HG03135 (cell line): Measurements from ENCODE around the gene ZNF526.

Source experiments
- ATAC-seq: cut with Tn5 transposase; IDR thresholded peaks from one replicate; pipeline ENCODE4 v1.9.1; 2021; ENCODE audit warnings: mild to moderate bottlenecking, moderate library complexity; ENCODE audit not compliant: unreplicated experiment

The ZNF526 gene

GRCh38 chr19:42196011-42197001 is 23.8 kb upstream of the ZNF526 start:
- ATAC-seq, result no peak

- ATAC-seq, result no peak
Measured at GRCh38 chr19:42197375-42197817, 22.7 kb upstream of the ZNF526 start.

DNA sequence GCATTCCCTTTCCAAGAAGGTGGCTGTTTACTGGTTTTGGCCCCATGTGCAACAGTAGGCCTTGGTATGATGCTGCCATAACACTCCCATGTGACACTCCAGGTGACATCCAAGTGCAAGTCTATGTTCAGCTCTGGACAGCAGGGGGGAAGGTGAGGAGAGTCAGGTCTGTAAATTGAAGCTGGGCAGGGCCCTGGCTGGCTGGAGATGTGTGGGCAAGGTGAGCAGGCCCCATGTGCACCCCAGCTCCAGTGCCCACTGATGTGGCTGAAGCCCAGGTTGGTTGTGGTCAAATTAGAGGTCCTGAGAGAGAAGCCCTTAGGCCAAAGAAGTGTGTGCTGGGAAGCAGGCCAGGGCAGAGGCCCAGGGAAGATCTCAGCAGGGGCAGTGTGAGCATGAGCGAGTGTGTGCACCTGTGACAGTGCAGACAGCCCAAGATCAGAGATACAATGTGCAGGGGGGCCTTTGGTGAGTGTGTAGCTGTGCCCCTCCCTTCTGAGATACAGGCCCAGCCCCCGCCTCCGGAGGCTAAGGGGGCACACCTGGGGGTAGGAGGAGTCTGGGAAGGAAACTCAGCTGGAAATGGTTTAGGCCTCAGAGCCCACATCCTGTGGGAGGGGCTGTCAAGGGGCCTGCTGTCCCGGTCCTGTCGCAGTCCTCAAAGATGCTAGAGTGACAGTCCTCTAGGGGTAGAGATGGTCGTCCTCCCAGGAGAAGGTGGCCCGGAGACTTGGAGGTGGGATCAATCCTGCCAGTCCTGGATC is 21.3 kb upstream of the ZNF526 start:
- ATAC-seq, result peak; percentile 46

DNA sequence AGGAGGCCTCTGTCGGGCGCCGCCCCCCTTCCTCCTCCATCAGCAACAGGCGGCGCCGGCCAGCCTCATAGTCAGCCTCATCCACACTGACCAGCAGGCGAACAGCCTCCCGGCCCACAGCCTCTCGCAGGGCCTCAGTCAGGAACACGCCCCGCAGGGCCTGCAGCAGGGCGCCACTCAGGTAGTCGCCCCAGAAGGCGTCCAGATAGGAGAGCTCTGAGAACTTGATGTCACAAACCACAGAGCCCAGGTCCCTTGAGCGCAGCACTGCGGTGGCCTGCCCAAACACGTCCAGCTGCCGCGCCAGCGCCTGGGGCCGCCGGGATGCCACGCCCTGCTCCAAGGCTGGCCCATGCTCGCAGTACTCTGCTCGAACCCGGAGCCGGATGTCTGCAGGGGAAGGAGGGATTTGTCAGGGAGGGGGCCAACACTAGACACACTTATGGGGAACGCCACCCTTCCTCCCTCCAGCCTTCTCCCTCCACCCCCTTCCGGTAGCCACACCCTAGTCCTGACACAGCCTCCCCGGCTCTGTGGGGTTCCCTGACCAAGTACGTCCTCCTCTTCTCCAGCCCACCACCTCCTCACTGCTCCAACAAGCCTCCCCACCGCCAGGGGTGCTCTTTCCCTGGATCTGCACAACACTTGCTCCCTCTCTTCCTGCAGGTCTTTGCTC is 20.5 kb upstream of the ZNF526 start:
- ATAC-seq, result peak; percentile 42

GRCh38 chr19:42200116-42200715 is 19.9 kb upstream of the ZNF526 start:
- no peak for ATAC-seq

- ATAC-seq, result no peak
Measured at GRCh38 chr19:42201489-42202289, 18.4 kb upstream of the ZNF526 start.

DNA sequence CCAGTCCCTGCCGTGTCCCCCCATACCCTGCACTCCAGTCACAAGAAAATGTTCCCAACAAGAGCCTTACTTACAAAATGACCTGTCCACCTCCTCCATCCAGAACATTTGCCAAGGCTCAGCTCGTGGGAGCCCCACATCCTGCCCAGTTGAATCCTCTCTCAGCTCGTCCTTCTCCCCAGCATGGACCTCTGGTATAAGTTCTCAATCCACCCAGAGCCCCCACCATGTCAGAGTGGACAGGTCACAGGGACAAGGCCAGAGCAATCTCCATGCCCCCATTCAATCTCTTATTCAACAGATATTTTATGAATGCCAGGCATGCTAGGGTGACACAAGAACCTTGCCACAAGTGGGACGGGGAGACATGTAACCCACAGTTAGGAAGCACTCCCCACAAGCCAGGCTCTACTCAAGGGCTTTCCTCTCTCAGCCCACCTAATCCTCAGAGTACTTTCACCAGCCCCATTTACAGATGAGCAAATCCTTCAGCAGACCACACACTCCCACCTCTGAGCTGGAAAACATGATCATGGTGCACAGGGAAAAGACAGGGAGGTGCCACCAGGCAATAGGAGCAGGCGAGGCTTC is 17.7 kb upstream of the ZNF526 start:
- ATAC-seq, result no peak

DNA sequence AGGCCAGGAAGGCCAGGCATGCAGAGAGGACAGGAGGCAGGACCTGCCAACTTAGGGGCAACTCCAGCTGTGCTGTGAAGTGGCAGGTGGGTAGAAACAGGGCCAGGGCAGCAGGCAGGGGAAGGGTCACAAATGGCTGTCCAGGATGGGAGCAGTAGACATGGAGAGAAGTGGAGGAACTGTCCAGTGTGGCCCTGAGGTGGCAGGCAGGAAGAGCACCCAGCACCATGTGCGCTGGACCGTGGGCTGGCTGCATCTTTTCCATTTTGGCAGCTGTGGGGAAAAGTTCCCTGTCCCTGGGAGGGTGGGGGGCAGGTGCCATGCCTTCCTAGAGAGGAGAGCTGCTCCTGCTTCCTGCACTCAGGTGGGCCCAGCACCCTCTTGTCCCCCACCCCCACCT is 16.4 kb upstream of the ZNF526 start:
- ATAC-seq, result no peak

GRCh38 chr19:42204664-42205063 is 15.4 kb upstream of the ZNF526 start:
- no peak for ATAC-seq

DNA sequence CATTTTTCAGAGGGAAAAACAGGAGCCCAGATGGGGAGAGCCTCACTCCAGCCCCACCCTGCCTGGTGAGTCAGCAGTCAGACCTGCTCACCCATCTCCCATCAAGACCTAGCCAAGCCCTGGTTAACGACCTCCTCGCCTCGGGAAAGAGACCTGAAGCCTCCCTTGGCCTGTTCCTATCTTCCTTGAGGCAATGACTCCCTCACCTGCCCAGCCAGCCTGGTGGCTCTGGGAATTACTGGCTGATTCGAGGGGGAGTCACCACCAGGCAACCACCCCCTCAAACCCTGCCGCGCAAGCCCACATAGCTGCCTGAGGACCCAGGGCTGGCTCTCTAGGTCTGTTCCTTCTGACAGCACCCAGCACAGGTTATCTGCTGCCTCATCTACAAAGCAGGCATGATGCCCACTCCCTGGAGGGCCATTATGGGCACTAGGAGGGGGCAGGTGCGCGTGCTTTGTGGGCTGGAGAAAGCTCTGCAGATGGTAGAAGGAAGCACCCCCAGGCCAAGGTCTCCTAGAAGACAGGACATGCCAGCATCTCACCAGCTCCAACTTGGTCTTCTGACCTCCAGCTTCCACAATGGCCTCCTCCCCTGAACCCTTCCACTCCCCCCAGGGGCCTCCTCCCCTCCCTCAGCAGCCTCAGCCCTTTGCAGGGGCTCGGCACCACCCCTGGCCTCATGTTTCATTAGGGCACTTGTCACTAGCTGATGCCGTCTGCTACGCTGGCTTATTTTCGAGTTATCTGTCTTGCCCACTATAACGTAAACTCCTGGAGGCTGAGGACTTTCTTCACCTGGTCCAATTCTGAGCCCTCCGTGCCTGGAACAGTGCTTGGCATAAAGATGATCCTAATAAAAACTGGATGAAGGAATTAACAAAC is 13.0 kb upstream of the ZNF526 start:
- no peak for ATAC-seq

DNA sequence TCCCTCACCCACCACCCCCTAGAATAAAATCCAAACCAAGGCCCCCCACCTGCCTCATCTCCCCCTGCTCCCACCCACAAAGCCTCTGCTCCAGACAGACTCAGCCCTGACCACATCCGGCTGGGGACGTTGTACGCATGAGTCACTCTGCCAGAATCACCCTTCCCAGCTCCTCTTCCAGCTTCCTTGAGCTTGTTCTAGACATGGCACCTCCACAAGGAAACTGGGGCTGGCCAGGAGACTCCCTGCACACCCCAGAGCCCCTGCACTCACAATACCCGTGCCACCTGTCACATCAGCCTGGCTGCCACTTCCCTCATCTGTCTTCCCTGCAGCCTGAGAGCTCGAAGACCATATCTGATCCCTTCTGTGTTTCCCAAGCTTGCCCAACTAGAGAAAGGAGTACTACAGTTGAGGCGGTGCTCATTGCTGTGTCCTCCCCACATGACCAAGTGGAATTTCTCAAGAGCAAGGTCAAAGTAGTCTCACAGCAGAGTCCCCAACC is 12.3 kb upstream of the ZNF526 start:
- ATAC-seq, result no peak

DNA sequence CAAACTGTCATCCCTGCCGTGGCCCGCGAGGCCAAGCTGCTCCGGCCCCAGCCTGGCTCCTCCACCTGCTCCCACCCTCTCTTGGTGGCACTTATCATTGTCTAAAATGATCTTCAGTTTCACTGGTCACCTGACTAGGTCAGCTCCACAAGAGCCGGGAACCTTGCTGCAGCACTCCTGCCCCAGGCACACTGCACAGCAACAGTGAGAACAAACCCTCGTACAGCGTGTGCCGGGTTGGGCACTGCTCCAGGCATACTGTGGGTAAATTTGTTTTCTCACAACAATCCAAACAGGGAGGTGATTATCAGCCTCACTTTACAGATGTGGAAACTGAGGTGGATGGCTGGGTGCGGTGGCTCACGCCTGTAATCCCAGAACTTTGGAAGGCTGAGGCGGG is 11.5 kb upstream of the ZNF526 start:
- no peak for ATAC-seq

- no peak for ATAC-seq
Measured at GRCh38 chr19:42212886-42213285, 7.2 kb upstream of the ZNF526 start.

GRCh38 chr19:42214810-42215485 is 5.2 kb upstream of the ZNF526 start:
- ATAC-seq, result no peak

- peak; percentile 7 for ATAC-seq
Measured at GRCh38 chr19:42216653-42217519, 3.2 kb upstream of the ZNF526 start.

GRCh38 chr19:42217520-42218437 is 2.3 kb upstream of the ZNF526 start, which contains the start of gene DEDD2:
Gene DEDD2, minus strand, starts transcription at chr19:42217677. Its CDS starts 670 bp downstream, at chr19:42217007.
- peak; percentile 69 for ATAC-seq
